ENCODE results near the gene ZFHX3. TPM values are rescaled to one million over a fixed set of nuclear protein-coding genes. Genes with fewer than 3 reads are reported as not detected.
A peak's percentile ranks its signal among the peaks of the same experiment; 100 is the strongest.

The ZFHX3 gene
- total RNA-seq, 1 experiment from 2014 or later: 13.6 TPM

- CTCF ChIA-PET: no interaction called here
- no peak for TF ChIP-seq CTCF (IDR thresholded peaks at IDR 0.05; ENCODE audit: unreplicated experiment)
- H3K27ac Mint-ChIP-seq (ENCODE audit: unreplicated experiment): no peak overlapping the region
- BruUV-seq (replicated peaks): no TSS peak
- peaks cover 53% of the 10 kb centered on the region for H3K36me3 Mint-ChIP-seq (ENCODE audit: insufficient read depth, unreplicated experiment)
- peak; percentile 64 for DNase-seq
- H3K4me3 Mint-ChIP-seq (ENCODE audit: low read depth, unreplicated experiment): no peak overlapping the region
- intact Hi-C loops (cut with micrococcal nuclease; ENCODE audit: unreplicated experiment): loop anchor here (5.0 to 10.0 kb wide), 2 partner anchors 131 to 393 kb away; no protein-coding TSS in a partner anchor
- H3K4me1 Mint-ChIP-seq (ENCODE audit: low read depth, unreplicated experiment): peaks cover 20% of the 10 kb centered on the region
- peaks cover 20% of the 10 kb centered on the region for H3K27me3 Mint-ChIP-seq (ENCODE audit: unreplicated experiment)
- no peaks in the 10 kb centered on the region for H3K9me3 Mint-ChIP-seq (ENCODE audit: low read depth, unreplicated experiment)
Measured at GRCh38 chr16:73058221-73058615, 10.3 kb upstream of the ZFHX3 start.

- Mint-ChIP-seq H3K27ac (ENCODE audit: unreplicated experiment) (peak overlapping the region; percentile 97), H3K9me3 (ENCODE audit: low read depth, unreplicated experiment) (no peaks in the 10 kb centered on the region), H3K27me3 (ENCODE audit: unreplicated experiment) (peaks cover 13% of the 10 kb centered on the region), H3K4me3 (ENCODE audit: low read depth, unreplicated experiment) (no peak overlapping the region), H3K36me3 (ENCODE audit: insufficient read depth, unreplicated experiment) (peaks cover 53% of the 10 kb centered on the region), H3K4me1 (ENCODE audit: low read depth, unreplicated experiment) (peaks cover 20% of the 10 kb centered on the region)
- CTCF ChIA-PET: interaction anchor here (1.0 to 1.2 kb wide), 2 partner anchors 42 to 78 kb away, joined by 3 read pairs; no protein-coding TSS in a partner anchor
- BruUV-seq (replicated peaks): no TSS peak
- intact Hi-C loops (cut with micrococcal nuclease; ENCODE audit: unreplicated experiment): loop anchor here (5.0 to 10.0 kb wide), 2 partner anchors 130 to 393 kb away; no protein-coding TSS in a partner anchor
- peak; percentile 58 for TF ChIP-seq CTCF (IDR thresholded peaks at IDR 0.05; ENCODE audit: unreplicated experiment)
- DNase-seq: peak; percentile 62
Measured at GRCh38 chr16:73057291-73058210, 9.6 kb upstream of the ZFHX3 start.

GRCh38 chr16:73056921-73057290 is 9.0 kb upstream of the ZFHX3 start:
- no peak for DNase-seq
- Mint-ChIP-seq H3K9me3 (ENCODE audit: low read depth, unreplicated experiment) (no peaks in the 10 kb centered on the region), H3K36me3 (ENCODE audit: insufficient read depth, unreplicated experiment) (peaks cover 53% of the 10 kb centered on the region), H3K27ac (ENCODE audit: unreplicated experiment) (peak overlapping the region; percentile 97), H3K4me1 (ENCODE audit: low read depth, unreplicated experiment) (peaks cover 20% of the 10 kb centered on the region), H3K27me3 (ENCODE audit: unreplicated experiment) (peaks cover 7% of the 10 kb centered on the region), H3K4me3 (ENCODE audit: low read depth, unreplicated experiment) (no peak overlapping the region)
- no peak for TF ChIP-seq CTCF (IDR thresholded peaks at IDR 0.05; ENCODE audit: unreplicated experiment)
- intact Hi-C loops (cut with micrococcal nuclease; ENCODE audit: unreplicated experiment): loop anchor here (5.0 to 10.0 kb wide), 2 partner anchors 130 to 392 kb away; no protein-coding TSS in a partner anchor
- CTCF ChIA-PET: interaction anchor here (0.7 to 1.2 kb wide), 4 partner anchors 12 to 77 kb away, joined by 3 to 5 read pairs (median 3); no protein-coding TSS in a partner anchor
- BruUV-seq (replicated peaks): TSS peak; percentile 65

- CTCF ChIA-PET: interaction anchor here (0.7 to 1.2 kb wide), 5 partner anchors 12 to 176 kb away, joined by 3 to 5 read pairs (median 3); no protein-coding TSS in a partner anchor
- DNase-seq: no peak
- intact Hi-C loops (cut with micrococcal nuclease; ENCODE audit: unreplicated experiment): loop anchor here (5.0 to 10.0 kb wide), 2 partner anchors 129 to 392 kb away; no protein-coding TSS in a partner anchor
- peaks cover 2% of the 10 kb centered on the region for H3K27me3 Mint-ChIP-seq (ENCODE audit: unreplicated experiment)
- no peaks in the 10 kb centered on the region for H3K9me3 Mint-ChIP-seq (ENCODE audit: low read depth, unreplicated experiment)
- no TSS peak for BruUV-seq (replicated peaks)
- H3K4me3 Mint-ChIP-seq (ENCODE audit: low read depth, unreplicated experiment): no peak overlapping the region
- peaks cover 20% of the 10 kb centered on the region for H3K4me1 Mint-ChIP-seq (ENCODE audit: low read depth, unreplicated experiment)
- peaks cover 53% of the 10 kb centered on the region for H3K36me3 Mint-ChIP-seq (ENCODE audit: insufficient read depth, unreplicated experiment)
- TF ChIP-seq CTCF (IDR thresholded peaks at IDR 0.05; ENCODE audit: unreplicated experiment): no peak
- no peak overlapping the region for H3K27ac Mint-ChIP-seq (ENCODE audit: unreplicated experiment)
Measured at GRCh38 chr16:73056448-73056847, 8.5 kb upstream of the ZFHX3 start.
